Medulla oblongata (tissue), 1 donor: Measurements from ENCODE around the gene SPATA13.
"Not testable (repeated sequence)": the region's sequence is repeated elsewhere in the genome, so short reads cannot be mapped to it uniquely, and the experiment has no call there.

Source experiments
- DNase-seq: peaks from one replicate; pipeline ENCODE4 v3.0.0-alpha.2; 2015; ENCODE audit errors: extremely low spot score

SPATA13 gene

GRCh38 chr13:24279327-24280110 lies 119.0 kb downstream of the SPATA13 start:
- no peak for DNase-seq

- peak; percentile 86 for DNase-seq
These were observed 120.2 kb downstream of the SPATA13 start for GRCh38 chr13:24280720-24281119.

GRCh38 chr13:24281188-24282008 lies 120.9 kb downstream of the SPATA13 start:
- DNase-seq, result no peak

DNA sequence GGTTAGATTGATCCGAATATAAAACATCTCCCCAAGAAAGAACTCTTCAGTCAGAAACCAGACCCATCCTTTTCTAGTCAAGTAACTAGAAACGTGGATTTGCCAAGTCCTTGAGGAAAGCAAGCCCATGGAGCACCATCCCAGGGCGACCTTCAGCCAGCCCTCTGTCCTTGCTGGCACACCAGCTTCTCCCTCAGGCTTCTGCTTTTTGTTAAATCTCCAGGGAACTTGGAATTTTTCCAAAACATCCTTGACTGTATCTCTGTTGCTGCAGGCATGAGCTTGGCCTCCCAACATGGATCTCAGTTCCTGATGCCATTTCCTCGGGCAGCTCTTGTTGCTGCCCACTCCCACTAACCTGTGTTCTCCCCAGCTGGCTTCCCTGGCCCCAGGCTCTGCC lies 121.7 kb downstream of the SPATA13 start:
- no peak for DNase-seq

GRCh38 chr13:24284889-24285565 lies 124.5 kb downstream of the SPATA13 start:
- no peak for DNase-seq

GRCh38 chr13:24286624-24287023 lies 126.1 kb downstream of the SPATA13 start:
- DNase-seq, result no peak

GRCh38 chr13:24287748-24288287 lies 127.3 kb downstream of the SPATA13 start:
- no peak for DNase-seq

- no peak for DNase-seq
These were observed 128.3 kb downstream of the SPATA13 start for GRCh38 chr13:24288870-24289269.

DNA sequence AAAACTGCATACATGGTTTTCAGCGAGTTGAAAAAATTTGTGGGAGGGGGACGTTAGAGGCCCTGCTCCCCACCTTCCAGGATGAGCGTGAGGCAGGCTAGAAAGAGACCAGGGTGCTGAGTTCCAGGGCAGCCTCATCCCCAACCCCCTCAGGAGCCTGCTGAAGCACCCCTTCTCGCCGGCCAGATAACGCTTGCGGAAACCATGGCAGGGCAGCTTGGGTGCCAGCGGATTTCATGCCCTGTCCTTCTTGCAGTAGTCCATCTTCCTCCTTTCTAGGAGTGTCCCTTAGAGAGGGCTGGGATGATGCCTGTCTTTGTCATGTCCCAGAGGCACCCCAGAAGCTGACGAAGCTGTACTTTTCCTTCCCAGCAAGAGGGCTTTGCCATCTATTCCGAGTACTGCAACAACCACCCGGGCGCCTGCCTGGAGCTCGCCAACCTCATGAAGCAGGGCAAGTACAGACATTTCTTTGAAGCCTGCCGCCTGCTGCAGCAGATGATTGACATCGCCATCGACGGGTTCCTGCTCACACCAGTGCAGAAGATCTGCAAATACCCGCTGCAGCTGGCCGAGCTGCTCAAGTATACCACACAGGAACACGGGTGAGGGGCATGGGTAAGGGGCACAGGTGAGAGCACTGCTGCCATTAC lies 129.9 kb downstream of the SPATA13 start:
- no peak for DNase-seq

- no peak for DNase-seq
These were observed 132.0 kb downstream of the SPATA13 start for GRCh38 chr13:24292481-24292880.

DNA sequence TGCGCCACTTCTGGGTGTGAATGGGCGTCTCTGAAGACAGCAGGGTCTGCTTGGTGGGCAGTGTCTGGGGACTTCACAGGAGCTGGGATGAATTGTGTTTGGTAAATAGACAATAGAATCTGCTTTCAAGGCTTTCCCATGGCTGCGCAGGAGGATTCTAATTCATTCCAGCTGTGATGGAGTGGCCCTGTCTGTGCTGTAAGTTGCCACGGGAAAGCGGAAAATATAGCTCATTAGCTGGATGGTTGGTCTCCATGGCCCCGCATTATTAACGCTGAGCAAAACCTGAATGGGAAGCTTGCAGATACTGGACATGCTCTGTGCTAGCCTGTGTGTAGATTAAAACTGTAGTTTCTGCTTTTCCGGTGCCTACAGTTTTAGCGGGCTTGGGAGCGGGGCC lies 133.2 kb downstream of the SPATA13 start:
- DNase-seq, result no peak

GRCh38 chr13:24299488-24300114 lies 139.1 kb downstream of the SPATA13 start:
- no peak for DNase-seq

GRCh38 chr13:24301434-24301833 lies 140.9 kb downstream of the SPATA13 start:
- DNase-seq, result no peak

GRCh38 chr13:24301911-24302310 lies 141.4 kb downstream of the SPATA13 start:
- no peak for DNase-seq

DNA sequence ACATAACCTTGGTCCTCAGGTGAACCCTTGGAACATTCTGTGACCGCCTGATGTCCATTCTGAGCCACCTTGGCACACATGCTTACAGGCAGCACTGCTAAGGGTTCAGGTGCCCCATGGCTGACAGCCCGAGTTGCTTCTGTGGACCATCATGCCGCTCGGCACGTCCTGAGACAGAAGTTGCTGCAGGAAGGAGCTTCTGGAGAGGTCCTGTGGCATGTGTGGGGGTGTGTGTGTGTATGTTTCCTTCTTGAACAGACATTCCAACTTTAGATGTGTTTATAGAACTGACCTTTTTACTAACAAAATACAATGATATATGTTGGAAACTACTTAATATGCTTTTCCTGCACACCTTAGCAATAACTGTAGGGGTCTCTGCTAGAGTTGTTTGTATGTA lies 144.1 kb downstream of the SPATA13 start:
- no peak for DNase-seq

- DNase-seq, result no peak
These were observed 146.1 kb downstream of the SPATA13 start for GRCh38 chr13:24306632-24307031.

DNA sequence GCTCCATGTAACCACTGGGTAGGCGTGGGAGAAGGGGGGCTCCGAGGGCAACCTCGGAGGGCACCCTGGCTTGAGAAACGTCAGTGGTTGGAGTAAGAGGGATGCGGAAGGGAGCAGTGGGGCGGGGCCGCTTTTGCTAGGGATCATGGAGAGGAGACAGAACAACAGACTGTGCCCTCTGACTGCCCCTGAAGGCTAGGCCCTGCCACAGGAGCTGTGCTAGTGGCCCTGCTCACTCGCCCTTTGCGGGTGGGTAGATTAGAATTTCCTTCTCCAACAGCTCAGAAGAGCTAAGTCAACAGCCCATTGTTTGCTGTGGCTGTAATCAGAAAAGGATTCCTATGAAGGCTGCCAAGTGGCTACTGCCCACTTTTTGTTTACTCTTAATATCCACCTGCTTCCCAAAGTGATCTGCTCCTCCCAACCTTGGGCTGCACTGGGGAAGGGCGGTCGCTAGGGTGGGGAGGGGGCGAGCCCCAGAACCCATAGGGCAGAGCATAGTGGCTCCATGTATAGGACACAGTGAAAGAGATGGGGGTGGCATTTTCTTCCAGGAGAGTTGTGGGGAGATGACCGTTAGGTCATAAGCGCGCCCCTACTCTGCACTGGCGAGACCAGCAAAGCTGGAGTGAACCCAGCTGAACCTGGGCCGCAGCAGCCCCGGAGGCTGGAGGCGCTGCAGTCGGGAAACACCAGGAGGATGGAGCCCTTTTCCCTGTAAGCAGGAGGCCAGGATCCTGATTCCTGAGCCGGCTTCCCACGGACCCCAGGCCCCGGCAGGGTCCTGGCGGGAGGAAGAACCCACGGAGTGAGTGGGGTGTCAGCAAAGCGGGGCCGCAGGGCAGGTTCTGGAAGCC lies 146.9 kb downstream of the SPATA13 start:
- DNase-seq, result no peak

GRCh38 chr13:24308068-24308445 lies 147.5 kb downstream of the SPATA13 start:
- DNase-seq, result no peak

DNA sequence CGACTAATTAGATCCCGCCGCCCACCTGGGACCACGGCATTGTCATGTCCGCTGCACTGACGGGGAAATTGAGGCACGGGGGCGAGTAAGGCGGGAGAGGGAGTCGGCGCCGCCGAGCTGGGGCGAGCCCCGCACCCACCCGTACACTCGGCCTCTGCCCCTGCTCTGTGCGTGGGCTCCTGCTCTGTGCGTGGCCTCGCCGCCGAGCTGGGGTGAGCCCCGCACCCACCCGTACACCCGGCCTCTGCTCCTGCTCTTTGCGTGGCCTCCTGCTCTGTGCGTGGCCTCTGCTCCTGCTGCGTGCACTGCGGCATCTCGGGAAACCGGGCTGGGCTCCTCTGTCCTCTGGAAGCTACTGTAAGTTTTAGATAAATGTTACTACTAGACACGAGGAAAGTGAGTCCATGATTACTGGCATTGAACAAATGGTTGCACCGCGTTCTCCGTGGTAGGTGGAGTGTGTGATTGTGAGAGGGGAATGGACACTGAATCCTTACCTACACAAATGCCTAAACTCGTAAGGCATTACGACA lies 148.0 kb downstream of the SPATA13 start:
- no peak for DNase-seq

DNA sequence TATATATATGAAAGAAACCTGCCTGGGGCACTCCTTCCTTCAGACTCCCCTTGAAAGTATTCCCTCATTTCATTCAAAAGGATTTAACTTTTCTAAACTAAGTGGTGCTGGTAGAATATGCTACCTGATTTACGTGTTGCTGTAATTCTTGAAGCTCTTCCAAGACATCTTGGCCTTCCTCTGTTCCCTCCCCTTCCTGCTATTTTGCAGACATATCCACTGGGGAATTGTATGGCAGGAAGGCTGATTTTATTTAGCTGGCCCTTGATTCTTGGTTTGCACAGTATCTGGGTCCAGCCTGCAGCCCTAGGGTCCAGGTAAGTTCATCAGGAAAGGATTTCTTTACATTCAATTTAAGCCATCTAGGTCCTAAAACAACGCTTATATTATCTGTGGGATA lies 148.8 kb downstream of the SPATA13 start, which contains the start of gene C1QTNF9:
TSS of gene C1QTNF9 (plus strand) at position 281 of the 400 bp plus-strand sequence. CDS start 6,424 bp downstream, outside the sequence.
- DNase-seq, result not testable (repeated sequence)
